H1 (cell line): ENCODE measurements around the gene ECI2. TPM values are rescaled to one million over a fixed set of nuclear protein-coding genes. Genes with fewer than 3 reads are reported as not detected.

Experiments used
- CTCF ChIA-PET: fragments of 300-600 bp; sonication (Branson Sonifier 250); formaldehyde crosslinking; loops from one replicate; lab custom pipeline; 2021; ENCODE audit not compliant: partially characterized antibody; lab: Charles Lee
- POLR2A ChIA-PET: fragments of 300-600 bp; sonication (Branson Sonifier 250); formaldehyde crosslinking; loops from one replicate; lab custom pipeline; 2021; ENCODE audit warnings: inconsistent platforms; ENCODE audit not compliant: partially characterized antibody; lab: Charles Lee
- DNase-seq, 2 experiments: peaks; one replicate each; pipeline versions ENCODE4 v3.0.0 to v3.0.0-alpha.2; 2010 to 2022; ENCODE audit warnings: low spot score in 2 of 2, low read depth in 1 of 2, mixed read lengths in 1 of 2
- FAIRE-seq: peaks from 2 replicates; lab custom pipeline; 2011; peaks lifted over from hg19 to GRCh38; lab: Jason Lieb, UNC
- H2AFZ ChIP-seq: 2 replicates; pipeline ENCODE4 v1.8.1; 2012; ENCODE audit warnings: low read length, inconsistent platforms
- H2AK5ac ChIP-seq: 2 replicates; pipeline ENCODE4 v1.6.1; 2013; ENCODE audit warnings: low read depth, low read length
- H2BK120ac ChIP-seq: replicated peaks from 2 replicates; pipeline ENCODE3; 2013; ENCODE audit warnings: low read depth, low read length, inconsistent platforms
- H2BK12ac ChIP-seq: 2 replicates; pipeline ENCODE4 v1.6.1; 2013; ENCODE audit warnings: low read depth, low read length
- H2BK15ac ChIP-seq: 2 replicates; pipeline ENCODE4 v1.6.1; 2013; ENCODE audit warnings: low read length
- H2BK20ac ChIP-seq: 2 replicates; pipeline ENCODE4 v1.6.1; 2013; ENCODE audit warnings: low read length
- H2BK5ac ChIP-seq: 2 replicates; pipeline ENCODE4 v1.6.1; 2013; ENCODE audit warnings: low read depth, low read length
- H3K14ac ChIP-seq: 2 replicates; pipeline ENCODE4 v1.6.1; 2013; ENCODE audit warnings: inconsistent platforms; ENCODE audit not compliant: insufficient read length
- H3K18ac ChIP-seq: 2 replicates; pipeline ENCODE4 v1.6.1; 2013; ENCODE audit warnings: low read length; ENCODE audit errors: extremely low read depth
- H3K23ac ChIP-seq: 2 replicates; pipeline ENCODE4 v1.6.1; 2013; ENCODE audit warnings: inconsistent platforms; ENCODE audit not compliant: insufficient read length
- H3K23me2 ChIP-seq: 2 replicates; pipeline ENCODE4 v1.6.1; 2013; ENCODE audit warnings: low read depth, low read length
- H3K27ac ChIP-seq: 2 replicates; pipeline ENCODE4 v1.6.1; 2011; ENCODE audit warnings: low read depth, low read length, inconsistent platforms
- H3K27me3 ChIP-seq, 4 experiments: replicated peaks in 1 of 4; 1 replicate in 1 of 4; 2 replicates in 3 of 4; pipeline versions ENCODE4 v1.6.1 to v1.8.1; 2011 to 2013; ENCODE audit warnings: low read length in 3 of 4, mild to moderate bottlenecking in 3 of 4, inconsistent platforms in 2 of 4, mixed read lengths in 2 of 4, moderate library complexity in 1 of 4; ENCODE audit not compliant: control insufficient read depth in 3 of 4, insufficient read depth in 3 of 4; ENCODE audit errors: extremely low read depth in 1 of 4
- H3K36me3 ChIP-seq, 4 experiments: 2 replicates each; pipeline versions ENCODE4 v1.6.1 to v1.8.1; 2011 to 2013; ENCODE audit warnings: mild to moderate bottlenecking in 4 of 4, low read length in 3 of 4, moderate library complexity in 2 of 4, control low read depth in 1 of 4, inconsistent platforms in 1 of 4; ENCODE audit not compliant: insufficient read depth in 4 of 4, control insufficient read depth in 2 of 4
- H3K4ac ChIP-seq: replicated peaks from 2 replicates; pipeline ENCODE3; 2013; ENCODE audit warnings: low read length, low read depth, mixed read lengths, inconsistent platforms; ENCODE audit not compliant: insufficient read length
- H3K4me1 ChIP-seq, 4 experiments: replicated peaks in 1 of 4; 1 replicate in 1 of 4; 2 replicates in 3 of 4; pipeline versions ENCODE4 v1.6.1 to v1.8.1; 2011 to 2013; ENCODE audit warnings: low read length in 3 of 4, inconsistent platforms in 2 of 4, mixed read lengths in 1 of 4; ENCODE audit not compliant: insufficient read depth in 4 of 4, control insufficient read depth in 3 of 4
- H3K4me2 ChIP-seq, 2 experiments: 2 replicates each; pipeline versions ENCODE4 v1.6.1 to v1.8.1; 2011 to 2013; ENCODE audit warnings: low read depth in 2 of 2, low read length in 2 of 2, control low read depth in 1 of 2, inconsistent platforms in 1 of 2, mild to moderate bottlenecking in 1 of 2; ENCODE audit not compliant: insufficient read depth in 1 of 2
- H3K4me3 ChIP-seq, 4 experiments: fragments of 200-600, 300-600 bp in 1 of 4; sonication (generic), shearing (Covaris generic), sonication (Bioruptor Twin) in 1 of 4; 2 replicates each; pipeline versions ENCODE4 v1.5.1 to v1.8.1; 2011 to 2016; ENCODE audit warnings: low read length in 4 of 4, low read depth in 3 of 4, control low read depth in 2 of 4, inconsistent platforms in 2 of 4, mild to moderate bottlenecking in 2 of 4, mixed read lengths in 1 of 4, moderate library complexity in 1 of 4; ENCODE audit not compliant: insufficient read depth in 2 of 4; ENCODE audit errors: extremely low read depth in 1 of 4
- H3K56ac ChIP-seq: replicated peaks from 2 replicates; pipeline ENCODE3; 2013; ENCODE audit warnings: low read depth, mild to moderate bottlenecking, mixed read lengths, low read length, inconsistent platforms; ENCODE audit not compliant: insufficient read length
- H3K79me1 ChIP-seq: 2 replicates; pipeline ENCODE4 v1.6.1; 2013; ENCODE audit warnings: low read depth, low read length, control low read depth
- H3K79me2 ChIP-seq, 2 experiments: 2 replicates each; pipeline versions ENCODE4 v1.6.1 to v1.8.1; 2012 to 2013; ENCODE audit warnings: low read length in 2 of 2, mild to moderate bottlenecking in 2 of 2, inconsistent platforms in 1 of 2; ENCODE audit not compliant: insufficient read depth in 2 of 2, control insufficient read depth in 1 of 2
- H3K9ac ChIP-seq, 4 experiments: replicated peaks in 1 of 4; 1 replicate in 1 of 4; 2 replicates in 3 of 4; pipeline versions ENCODE4 v1.6.1 to v1.8.1; 2011 to 2013; ENCODE audit warnings: low read depth in 3 of 4, low read length in 3 of 4, control low read depth in 2 of 4, mild to moderate bottlenecking in 2 of 4, moderate library complexity in 2 of 4, inconsistent platforms in 1 of 4; ENCODE audit errors: extremely low read depth in 1 of 4
- H3K9me3 ChIP-seq, 2 experiments: 2 replicates each; pipeline versions ENCODE4 v1.6.1 to v1.8.1; 2012 to 2013; ENCODE audit warnings: mild to moderate bottlenecking in 2 of 2, moderate library complexity in 2 of 2, control low read depth in 1 of 2, inconsistent platforms in 1 of 2, low read depth in 1 of 2, low read length in 1 of 2, mixed read lengths in 1 of 2; ENCODE audit not compliant: insufficient read depth in 2 of 2
- H4K20me1 ChIP-seq, 2 experiments: replicated peaks in 1 of 2; 2 replicates each; pipeline versions ENCODE3 to v1.8.1; 2011 to 2013; ENCODE audit warnings: inconsistent platforms in 2 of 2, low read length in 2 of 2, mild to moderate bottlenecking in 1 of 2; ENCODE audit not compliant: insufficient read depth in 2 of 2, control insufficient read depth in 1 of 2
- H4K5ac ChIP-seq: 2 replicates; pipeline ENCODE4 v1.6.1; 2013; ENCODE audit warnings: low read length, low read depth, mixed read lengths, inconsistent platforms; ENCODE audit not compliant: insufficient read length
- H4K8ac ChIP-seq: 2 replicates; pipeline ENCODE4 v1.8.0; 2013; ENCODE audit warnings: mild to moderate bottlenecking, moderate library complexity, low read length, inconsistent platforms; ENCODE audit not compliant: insufficient read depth; ENCODE audit errors: extremely low read depth
- H4K91ac ChIP-seq: replicated peaks from 2 replicates; pipeline ENCODE3; 2013; ENCODE audit warnings: low read length, mixed read lengths, inconsistent platforms; ENCODE audit not compliant: insufficient read length
- SIX5 ChIP-seq: IDR thresholded peaks from 2 replicates; pipeline ENCODE4 v1.6.1; 2011; ENCODE audit warnings: mild to moderate bottlenecking, low read depth, low read length
- WGBS, 2 experiments: shearing (Covaris generic) in 1 of 2; methylation state at CpG; one replicate each; pipeline versions ENCODE4 v1.1.6 to v1.1.7; 2013 to 2015; ENCODE audit warnings: low lambda C conversion rate in 2 of 2, mixed read lengths in 2 of 2, inconsistent platforms in 1 of 2, low coverage in 1 of 2, missing lambda C conversion rate in 1 of 2; ENCODE audit not compliant: insufficient replicate concordance in 2 of 2, insufficient coverage in 1 of 2, insufficient read length in 1 of 2; ENCODE audit errors: extremely low coverage in 1 of 2, missing lambda C conversion rate in 1 of 2; 5-methylcytosine and 5-hydroxymethylcytosine counted together
- polyA plus RNA-seq, 7 experiments: library from polyadenylated mRNA; depleted of rRNA in 3 of 7; stranded (reverse) in 5 of 7; unstranded in 2 of 7; fragments of >200 nt in 5 of 7; fragments of 200-250 nt in 2 of 7; gene quantifications; 1 replicate in 5 of 7; 2 replicates in 1 of 7; 4 replicates in 1 of 7; pipeline versions ENCODE4 v1.2.1 to v1.2.3, GENCODE V29; 2011 to 2013; ENCODE audit warnings: missing spikeins in 2 of 7, mixed read lengths in 2 of 7
- total RNA-seq: library from RNA; stranded (reverse); fragmentation: NEBNext Ultra II Directional; extraction: Animal tissue kit (Norgen Biotek cat#: 25700); gene quantifications from 2 replicates; pipeline ENCODE4 v1.2.1, GENCODE V29; 2021

The ECI2 gene
- total and polyA plus RNA-seq, 2 of the 8 experiments (the other 6 are each of a cell fraction or from before 2014, with no cell fraction given): 40.4 to 70.8 TPM

GRCh38 chr6:4159491-4159890 is 24.1 kb upstream of the ECI2 start:
- Histone ChIP-seq H3K9me3 (no peaks in the 10 kb centered on the region), H4K8ac (no peak overlapping the region), H3K27me3 (no peaks in the 10 kb centered on the region), H3K4ac (no peak overlapping the region), H3K4me1 (no peaks in the 10 kb centered on the region), H3K9ac (no peak overlapping the region), H4K20me1 (no peaks in the 10 kb centered on the region), H3K4me3 (no peak overlapping the region), H3K79me2 (no peaks in the 10 kb centered on the region), H4K91ac (no peak overlapping the region), H3K56ac (no peak overlapping the region), H3K79me1 (no peaks in the 10 kb centered on the region), H2AFZ (no peak overlapping the region), H2AK5ac (no peak overlapping the region), H2BK20ac (no peak overlapping the region), H3K18ac (no peak overlapping the region), H3K27ac (no peak overlapping the region), H2BK120ac (no peak overlapping the region), H3K23me2 (no peaks in the 10 kb centered on the region), H2BK5ac (no peak overlapping the region), H3K36me3 (no peaks in the 10 kb centered on the region; a peak in 1 of 8 replicates), H3K23ac (no peak overlapping the region), H2BK12ac (no peak overlapping the region), H2BK15ac (no peak overlapping the region), H3K14ac (no peak overlapping the region), H3K4me2 (no peak overlapping the region), H4K5ac (no peak overlapping the region)
- DNase-seq (no peak), FAIRE-seq (no peak)
- POLR2A ChIA-PET: no interaction called here
- WGBS, 2 experiments: 93% methylated on average over 7 of the region's 7 CpGs; no CpG with 5 or more reads in 1 of the 2 experiments
- CTCF ChIA-PET: interaction anchor here (0.6 to 1.4 kb wide), 4 partner anchors 11 to 822 kb away, joined by 3 read pairs; no protein-coding TSS in a partner anchor
- no peak for TF ChIP-seq SIX5
